HG03575 (cell line): ENCODE measurements around the gene PCDH12.
A peak's percentile ranks its signal among the peaks of the same experiment; 100 is the strongest.

Source experiments
- ATAC-seq: cut with Tn5 transposase; IDR thresholded peaks from one replicate; pipeline ENCODE4 v1.9.1; 2021; ENCODE audit not compliant: unreplicated experiment, insufficient number of reproducible peaks, low FRiP score; ENCODE audit errors: extremely low read depth

Gene PCDH12

DNA sequence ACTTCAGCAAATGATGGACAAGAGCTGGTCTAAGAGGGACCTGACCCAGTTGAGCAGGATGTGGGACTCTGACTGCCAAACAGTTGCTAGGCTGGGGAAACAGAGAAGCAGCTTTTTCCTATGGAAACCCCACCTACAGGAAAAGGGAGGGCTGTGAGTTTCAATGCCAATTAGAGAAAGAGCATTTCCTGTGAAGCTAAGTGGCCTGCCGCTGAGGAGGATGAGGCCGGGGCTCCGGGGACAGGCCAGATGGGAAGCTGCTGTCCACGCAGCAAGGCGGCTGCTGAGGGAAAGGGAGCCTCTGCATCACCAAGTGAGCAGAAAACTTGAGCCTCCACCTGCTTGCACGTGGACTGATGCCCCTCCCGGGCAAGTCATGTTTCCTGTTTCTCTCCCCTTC, at the start of gene PCDH12:
Gene PCDH12 (minus strand): TSS at position 90 of the 400 bp plus-strand sequence. CDS start 351 bp downstream, outside the sequence.
- no peak for ATAC-seq

DNA sequence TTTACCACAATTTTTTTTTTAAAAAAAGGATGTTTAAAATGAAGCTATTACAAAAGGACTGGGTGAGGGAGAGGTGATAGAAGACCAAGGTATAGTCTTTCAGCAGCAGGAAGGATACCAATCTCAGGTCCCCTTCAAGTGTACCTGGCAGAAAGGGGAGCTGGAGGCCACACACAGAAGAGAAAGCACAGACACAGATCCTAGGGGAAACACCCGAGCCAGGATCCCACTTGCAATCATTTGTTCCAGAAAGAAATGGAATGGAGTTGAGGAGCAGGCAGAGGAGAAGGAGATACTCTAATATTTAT, 49.2 kb upstream of the PCDH12 start:
- ATAC-seq, result no peak

DNA sequence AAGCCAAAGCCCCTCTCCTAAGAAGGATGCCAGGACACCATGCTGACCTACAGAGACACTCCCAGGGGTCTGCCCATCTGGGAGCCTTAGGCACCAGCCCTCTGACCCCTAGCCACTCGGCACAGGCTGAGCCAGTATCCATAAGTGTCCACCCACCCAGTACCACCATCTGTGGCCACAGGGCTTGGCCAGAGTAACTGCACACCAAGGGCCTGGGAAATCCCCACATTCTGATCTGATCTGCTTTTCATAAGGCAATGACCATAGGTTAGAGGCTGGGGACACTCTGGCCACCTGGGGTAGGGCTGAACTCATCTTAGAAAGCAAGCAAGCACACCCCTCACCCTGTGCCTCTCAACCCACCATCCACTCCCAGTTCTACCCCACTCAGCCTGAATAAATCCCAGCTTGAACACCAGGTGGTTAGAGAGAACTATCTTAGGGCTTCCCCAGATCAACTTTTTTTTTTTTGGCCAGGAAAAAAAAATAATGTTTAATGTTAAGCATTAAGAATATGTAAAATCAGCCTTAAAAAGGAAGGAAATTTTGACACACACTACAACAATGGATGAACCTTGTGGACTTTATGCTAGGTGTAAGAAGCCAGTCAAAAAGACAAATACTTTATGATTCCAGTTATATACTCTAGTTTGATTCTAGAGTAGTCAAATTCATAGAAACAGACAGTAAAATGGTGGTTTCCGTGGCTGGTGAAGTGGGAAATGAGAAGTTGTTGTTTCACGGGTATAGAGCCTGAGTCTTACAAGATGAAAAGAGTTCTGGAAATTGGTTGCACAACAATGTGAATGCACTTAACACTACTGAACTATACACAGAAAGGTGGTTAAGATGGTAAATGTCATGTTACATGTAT, 48.6 kb upstream of the PCDH12 start:
- ATAC-seq, result no peak

DNA sequence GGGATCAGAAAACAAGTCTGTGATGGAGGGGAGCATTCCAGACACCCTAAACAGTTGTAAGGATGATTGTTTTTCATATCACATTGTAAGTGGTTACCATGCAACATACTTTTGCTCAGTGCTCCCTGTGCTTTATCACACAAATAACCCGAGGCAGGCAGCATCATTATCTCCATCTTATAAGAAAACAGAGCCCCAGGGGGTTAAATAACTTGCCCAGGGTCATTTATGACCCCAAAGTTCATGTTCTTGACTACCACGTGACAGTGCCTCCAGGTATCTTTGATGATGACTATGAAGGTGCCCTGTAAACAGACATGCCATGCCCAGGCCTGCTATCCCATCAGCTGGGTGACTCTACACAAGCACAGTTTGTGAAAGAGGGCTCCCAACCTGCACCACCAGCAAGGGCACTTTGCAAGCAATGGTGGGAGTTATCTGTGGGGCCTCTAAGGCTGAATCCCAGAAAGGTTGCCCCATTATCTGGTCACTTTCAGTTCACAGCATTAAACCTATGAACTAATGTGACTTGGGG, 45.3 kb upstream of the PCDH12 start:
- ATAC-seq, result no peak

DNA sequence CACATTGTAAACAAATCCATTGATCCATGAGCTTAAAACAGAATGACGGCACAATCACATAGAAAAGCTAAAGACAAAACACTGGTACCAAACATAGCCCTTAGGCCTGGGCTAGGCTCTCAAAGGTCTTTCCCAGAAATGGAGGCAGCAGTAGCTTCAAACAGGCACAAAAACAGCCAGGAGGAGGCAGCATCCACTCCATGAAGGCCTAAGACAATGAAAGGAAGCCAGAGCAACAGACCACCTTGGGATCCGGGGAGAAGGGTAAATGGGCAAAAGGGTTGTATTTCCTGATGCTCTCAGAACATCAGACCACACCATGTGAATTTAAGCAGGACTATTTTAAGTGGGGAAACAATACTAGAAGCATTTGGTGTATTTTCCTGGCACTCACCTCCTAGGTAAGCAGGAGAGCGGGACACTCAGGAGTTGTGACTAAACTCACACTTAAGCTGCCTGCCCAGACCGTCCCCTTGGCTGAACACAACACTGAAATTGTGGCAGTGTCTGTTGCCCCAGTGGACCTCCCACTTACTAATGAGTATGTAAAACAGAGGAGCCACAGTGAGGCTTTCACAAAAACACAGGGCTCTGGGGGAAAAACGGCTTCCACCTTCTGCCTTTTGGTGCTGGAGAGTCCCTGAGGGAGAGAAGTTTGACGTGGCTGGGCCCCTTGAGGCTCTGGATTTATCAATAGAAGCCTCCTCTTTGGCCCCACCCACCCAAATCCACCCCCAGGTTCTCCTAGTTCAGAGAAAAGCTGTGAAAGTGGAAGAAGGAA, 42.9 kb upstream of the PCDH12 start:
- ATAC-seq, result no peak

DNA sequence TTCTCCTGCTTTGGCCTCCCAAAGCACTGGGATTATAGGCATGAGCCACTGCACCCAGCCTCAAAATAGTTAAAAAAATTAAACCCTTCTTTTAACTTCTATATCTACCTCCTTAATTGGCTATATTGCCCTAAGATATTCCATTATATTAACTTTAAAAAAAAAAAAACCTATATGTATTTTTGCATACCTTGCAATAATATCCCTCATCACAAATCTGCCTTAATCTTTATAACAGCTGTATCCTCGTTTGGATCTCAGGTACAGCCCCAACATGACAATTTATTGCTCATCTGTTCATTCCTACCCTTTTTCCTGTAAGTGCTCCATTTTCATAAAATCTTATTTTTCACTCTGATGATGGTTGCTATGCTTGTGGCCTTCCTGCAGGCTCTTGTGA, 42.2 kb upstream of the PCDH12 start:
- no peak for ATAC-seq

DNA sequence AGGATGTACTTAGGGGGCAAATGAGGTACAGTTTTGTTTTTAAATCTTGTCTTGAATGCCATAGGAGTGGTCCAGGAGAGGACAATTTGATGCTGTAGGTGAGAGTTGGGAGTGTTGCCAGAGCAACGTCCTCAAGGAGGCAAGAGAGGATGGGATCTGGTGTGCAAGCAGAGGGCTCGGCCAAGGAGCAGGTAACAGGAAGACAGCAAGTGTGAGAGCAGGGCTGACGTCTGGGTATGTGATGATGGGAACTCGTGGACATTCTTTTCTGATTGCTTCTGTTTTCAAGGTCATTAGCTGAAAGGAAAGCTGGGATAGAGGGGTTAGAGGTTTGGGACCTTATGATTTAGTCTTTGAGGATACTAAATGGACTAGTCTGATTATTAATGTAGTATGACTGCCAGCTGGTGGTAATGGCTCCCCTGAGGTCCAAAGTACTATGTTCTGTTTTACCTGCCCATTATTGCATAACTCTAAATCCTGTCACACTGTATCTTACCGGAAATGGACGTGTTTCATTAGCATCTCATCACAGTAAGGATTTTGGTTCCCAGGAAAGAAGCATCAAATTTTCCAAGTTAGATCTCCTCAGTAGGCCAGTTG, 39.5 kb upstream of the PCDH12 start:
- ATAC-seq, result no peak

DNA sequence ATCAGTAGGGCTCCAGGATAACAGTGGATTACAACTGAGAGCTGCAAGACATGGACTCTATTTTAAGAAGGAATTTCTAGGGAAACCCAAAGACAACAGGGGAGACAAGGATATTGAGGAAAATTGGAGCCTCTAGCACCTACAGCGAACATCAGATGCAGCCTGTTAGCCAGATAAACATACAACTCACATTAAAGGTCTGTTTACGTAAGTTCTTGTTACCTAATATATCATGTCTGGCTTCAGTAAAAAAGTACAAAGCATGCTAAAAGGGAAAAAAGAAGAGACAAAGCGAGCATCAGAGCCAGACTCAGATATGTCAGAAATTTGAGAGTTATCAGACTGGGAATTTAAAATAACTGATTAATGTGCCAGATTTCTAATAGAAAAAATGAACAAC, 37.7 kb upstream of the PCDH12 start:
- ATAC-seq, result no peak

DNA sequence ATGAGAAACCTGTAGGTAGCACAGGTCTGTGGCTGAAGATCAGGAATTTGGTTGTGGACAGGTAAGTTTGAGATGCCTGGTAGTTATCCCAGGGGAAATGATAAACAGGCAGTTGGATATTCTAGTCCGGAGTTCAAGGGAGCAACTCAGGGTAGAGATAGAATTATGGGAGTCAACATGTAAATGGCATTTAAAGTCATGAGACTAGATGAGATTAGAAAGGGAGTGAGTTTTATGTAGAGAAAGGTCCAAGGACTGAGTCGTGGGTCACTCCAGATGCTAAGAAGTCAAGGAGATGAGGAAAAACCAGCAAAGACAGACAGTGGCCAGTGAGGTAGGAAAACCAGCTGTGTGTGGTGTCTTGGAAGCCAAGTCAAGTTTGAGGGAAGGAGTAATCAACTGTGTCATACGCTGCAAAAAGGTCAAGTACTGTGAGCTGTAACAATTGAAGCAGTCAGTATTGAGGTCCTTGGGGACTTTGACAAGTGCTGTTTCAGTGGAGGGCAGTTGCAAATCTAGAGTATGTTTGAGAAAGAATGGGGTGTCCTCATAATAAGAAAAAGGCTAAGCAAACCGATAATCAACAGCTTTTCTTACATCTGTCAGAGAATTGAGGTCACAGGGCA, 36.6 kb upstream of the PCDH12 start:
- ATAC-seq, result no peak

DNA sequence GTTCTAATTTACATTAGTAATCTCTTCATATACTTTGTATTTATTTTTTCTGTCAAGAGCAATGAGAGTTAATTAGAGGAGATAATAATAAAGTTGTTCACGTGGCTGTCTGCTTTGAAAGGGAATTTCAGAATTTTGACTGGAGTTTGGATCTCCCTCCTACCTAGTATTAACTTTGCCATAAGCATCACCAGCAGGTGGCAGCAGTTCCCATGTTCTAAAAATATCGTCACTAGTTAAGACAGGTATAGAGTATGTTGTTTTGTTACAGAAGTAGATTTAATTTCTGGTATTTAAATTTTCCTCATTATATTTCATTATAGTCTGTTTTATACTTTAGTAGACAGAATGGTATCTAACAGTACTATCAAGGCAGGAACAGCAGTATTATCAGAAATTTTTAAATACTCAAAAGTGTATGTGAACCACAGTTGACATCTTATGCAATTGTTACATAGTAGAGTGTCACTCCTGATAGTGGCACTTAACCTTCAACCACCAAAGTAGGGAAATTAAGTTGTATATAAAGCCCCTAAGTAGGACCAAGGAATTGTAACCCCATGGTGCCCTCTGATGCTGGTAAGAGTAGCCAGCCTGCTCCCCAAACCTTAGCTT, 34.5 kb upstream of the PCDH12 start:
- ATAC-seq, result no peak

DNA sequence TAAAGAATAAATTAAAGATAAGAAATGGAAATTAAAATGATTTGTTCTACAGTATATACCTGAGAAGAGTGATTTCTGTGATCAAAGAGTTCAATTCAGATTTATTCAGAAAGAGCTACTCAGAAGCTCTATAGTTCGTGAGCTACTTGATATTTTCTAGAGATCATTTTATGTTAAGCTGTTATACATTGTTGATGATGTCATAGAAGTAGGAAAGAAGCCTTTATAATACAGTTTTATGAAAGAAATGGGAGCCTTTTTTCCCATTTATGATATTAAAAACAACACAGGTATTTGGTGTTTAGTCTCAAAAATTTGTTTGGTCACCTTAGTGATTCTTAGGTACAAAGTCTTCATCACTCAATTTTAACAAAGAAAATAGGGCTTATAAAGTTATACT, 31.7 kb upstream of the PCDH12 start:
- no peak for ATAC-seq

DNA sequence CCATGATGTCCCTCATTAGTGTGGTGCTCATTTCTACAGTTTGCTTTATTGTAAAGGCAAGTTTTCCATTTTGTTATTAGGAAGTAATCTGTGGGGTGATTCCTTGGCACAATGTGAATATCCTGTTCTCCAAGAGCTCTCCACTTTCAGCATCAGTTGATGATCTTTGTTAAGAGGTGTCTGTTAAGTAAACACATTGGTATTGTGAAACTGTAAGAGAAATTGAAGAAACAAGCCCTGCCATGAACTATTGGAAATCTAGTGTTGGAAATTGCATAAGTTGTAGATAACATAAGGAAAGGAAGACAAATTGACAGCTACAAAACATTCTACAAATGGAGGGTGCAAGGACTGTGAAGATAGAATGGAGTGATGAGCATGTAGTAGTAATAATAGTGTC, 28.1 kb upstream of the PCDH12 start:
- no peak for ATAC-seq

DNA sequence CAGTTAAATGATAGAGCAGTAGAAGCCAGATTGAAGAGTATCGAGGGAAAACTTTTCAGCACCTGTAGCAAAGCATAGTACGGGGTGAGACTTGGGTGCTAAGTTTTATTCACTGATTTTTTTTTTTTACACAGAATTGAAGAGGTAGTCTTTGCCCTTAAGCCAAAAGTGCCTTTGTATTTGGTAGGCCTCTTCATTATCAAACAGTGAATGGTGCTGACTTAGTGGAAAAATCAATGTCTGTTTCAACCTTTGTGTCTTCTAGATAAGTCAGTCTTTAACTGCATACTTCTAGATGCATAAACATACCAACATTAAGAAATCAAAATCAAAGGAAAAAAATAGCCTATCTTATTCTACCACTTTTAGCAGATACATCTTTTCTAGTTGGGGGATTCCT, 24.6 kb upstream of the PCDH12 start:
- ATAC-seq, result no peak

DNA sequence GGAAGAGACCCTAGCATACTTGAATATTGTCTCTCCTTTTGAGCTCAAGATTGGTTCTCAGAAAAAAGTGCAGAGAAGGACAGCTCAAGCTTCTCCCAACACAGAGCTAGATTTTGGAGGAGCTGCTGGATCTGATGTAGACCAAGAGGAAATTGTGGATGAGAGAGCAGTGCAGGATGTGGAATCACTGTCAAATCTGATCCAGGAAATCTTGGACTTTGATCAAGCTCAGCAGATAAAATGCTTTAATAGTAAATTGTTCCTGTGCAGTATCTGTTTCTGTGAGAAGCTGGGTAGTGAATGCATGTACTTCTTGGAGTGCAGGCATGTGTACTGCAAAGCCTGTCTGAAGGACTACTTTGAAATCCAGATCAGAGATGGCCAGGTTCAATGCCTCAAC, 20.4 kb upstream of the PCDH12 start:
- ATAC-seq, result no peak

DNA sequence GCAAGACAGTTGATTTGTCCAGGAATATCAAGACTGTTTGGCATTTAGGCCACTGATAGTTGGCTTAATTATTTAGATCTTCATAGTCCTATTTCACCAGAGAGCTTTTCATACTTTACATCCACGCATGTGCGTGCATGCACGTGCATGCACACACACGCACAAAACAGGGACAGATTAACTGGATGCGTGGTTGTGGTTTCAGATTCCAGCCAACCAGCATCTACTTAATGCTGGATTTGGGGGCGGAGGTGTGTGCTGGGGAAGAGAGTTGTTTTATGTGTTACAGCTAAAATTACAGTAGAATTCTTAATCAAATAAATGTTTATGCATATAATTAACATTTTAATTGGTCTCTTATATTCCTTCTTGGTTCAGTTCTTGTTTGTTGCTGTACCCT, 18.2 kb upstream of the PCDH12 start:
- no peak for ATAC-seq

DNA sequence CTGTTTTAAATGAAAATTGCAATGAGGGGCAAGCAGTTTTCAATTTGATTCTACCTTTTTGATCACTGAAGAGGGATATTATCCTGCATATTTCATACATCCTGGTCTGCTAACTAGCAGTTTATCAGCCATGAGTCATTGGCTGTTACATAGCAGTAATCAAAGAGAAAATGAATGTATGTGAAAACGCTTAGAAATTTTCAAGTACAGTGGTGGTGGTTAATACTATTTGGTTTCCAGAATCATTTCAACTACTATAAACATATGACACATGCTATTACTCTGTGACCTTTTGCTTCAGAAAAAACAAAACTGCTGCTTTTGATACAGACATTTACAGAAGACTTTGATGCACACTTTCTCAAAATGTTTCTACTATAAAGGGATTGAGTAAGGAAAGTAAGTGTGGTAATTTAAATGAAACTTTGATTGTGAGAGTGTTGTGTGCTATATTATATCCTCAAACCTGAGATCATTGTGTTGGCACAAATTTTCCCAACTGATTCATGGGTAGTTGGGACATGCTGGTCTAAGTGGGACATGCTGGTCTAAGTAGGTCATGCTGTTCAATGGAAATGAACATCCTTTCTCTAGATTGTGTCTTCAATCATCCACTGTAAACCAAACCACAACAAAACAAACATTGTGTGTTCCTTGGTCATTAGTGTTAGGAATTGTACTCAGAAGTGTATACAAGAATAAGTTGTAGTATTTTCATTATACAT, 16.0 kb upstream of the PCDH12 start:
- ATAC-seq, result no peak

DNA sequence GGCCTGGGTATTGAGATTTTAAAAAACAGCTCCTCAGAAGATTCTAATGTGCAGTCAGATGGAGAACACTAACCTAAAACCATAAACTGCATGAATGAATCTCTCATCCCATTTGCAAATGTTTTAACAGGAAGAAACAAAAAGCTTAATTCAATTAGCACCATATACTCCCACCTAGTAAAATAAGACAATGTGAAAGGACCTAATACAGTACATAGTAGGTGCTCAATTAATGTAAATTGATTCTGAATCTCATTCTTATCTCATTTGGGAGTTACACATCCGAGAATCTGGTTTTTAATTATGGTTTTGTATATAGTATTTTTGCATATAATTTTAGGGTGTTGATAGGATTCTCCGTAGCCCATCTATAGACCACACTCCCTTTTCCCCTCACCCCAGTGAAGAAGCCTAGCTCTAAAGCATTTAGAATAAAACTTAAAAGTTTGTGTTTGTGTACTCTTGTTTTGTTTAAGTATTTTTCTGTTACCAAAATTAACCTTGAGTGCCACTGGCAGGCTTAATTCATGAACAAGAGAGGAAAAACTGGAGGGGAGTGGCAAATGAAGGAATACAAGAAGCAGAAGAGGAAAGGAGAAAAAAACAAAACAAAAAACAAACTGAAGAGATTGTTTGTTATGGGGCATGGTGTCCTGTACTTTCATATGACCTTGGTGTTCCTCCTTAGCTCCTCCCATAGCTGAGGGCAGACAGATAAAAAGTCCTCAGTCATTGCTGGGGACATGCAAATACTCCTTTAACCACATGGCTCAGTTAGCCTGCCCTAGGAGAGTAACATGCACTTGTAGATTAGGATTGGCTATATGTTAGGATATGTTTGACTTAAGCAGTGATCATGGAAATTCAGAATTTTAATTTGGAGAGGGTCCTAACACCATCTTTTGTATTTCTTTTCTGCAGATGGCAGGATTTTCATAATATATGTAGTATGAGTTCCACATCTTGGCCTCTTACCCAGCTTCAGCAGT, 12.1 kb upstream of the PCDH12 start:
- peak; percentile 53 for ATAC-seq
